IPS DF 6.9 (cell line): ENCODE results near the gene SSR1.
"Not testable (repeated sequence)": the region's sequence is repeated elsewhere in the genome, so short reads cannot be mapped to it uniquely, and the experiment has no call there.

Experiments used
- DNase-seq: peaks from one replicate; pipeline ENCODE4 v3.0.0-alpha.2; 2013; ENCODE audit warnings: low read depth, low spot score
- H3K27ac ChIP-seq: one replicate; pipeline ENCODE4 v1.5.1; 2013; ENCODE audit warnings: low read length, control low read depth
- H3K27me3 ChIP-seq: 2 replicates; pipeline ENCODE4 v1.6.1; 2013; ENCODE audit warnings: mild to moderate bottlenecking, low read length; ENCODE audit not compliant: control insufficient read depth, insufficient read depth
- H3K36me3 ChIP-seq: 2 replicates; pipeline ENCODE4 v1.6.1; 2013; ENCODE audit warnings: low read length; ENCODE audit not compliant: control insufficient read depth, insufficient read depth
- H3K4me1 ChIP-seq: 2 replicates; pipeline ENCODE4 v1.6.1; 2013; ENCODE audit warnings: low read length; ENCODE audit not compliant: control insufficient read depth, insufficient read depth
- H3K4me3 ChIP-seq: 2 replicates; pipeline ENCODE4 v1.5.1; 2013; ENCODE audit warnings: mild to moderate bottlenecking, low read length
- H3K9me3 ChIP-seq: 2 replicates; pipeline ENCODE4 v1.6.1; 2013; ENCODE audit warnings: low read length, inconsistent platforms; ENCODE audit not compliant: control insufficient read depth, insufficient read depth
- WGBS: extraction: QIAGEN DNeasy Blood & Tissue Kit; methylation state at CpG from one replicate; pipeline ENCODE4 v1.1.7; 2013; ENCODE audit warnings: mixed read lengths, missing lambda C conversion rate; ENCODE audit not compliant: insufficient read length, insufficient coverage; 5-methylcytosine and 5-hydroxymethylcytosine counted together

The SSR1 gene

DNA sequence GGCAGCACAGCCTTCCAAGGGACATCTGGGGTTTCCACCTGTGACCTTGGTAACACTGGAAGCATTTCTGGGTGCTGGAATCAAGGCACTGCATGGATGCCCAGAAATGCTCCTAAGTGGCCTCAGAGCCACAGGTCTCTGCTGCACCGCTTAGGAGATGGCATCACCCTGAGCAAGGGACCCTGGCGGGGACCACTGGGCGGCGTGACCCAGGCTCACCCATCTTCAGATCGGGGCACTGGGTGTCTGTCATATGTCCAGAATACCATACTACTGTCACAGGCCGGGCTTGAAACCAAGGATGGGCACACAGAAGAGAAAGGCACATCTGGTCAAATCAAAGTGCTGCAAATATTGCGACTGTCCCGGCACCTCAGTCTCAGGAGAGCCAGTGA, 45.9 kb downstream of the SSR1 start:
- Histone ChIP-seq H3K27me3 (no peaks in the 10 kb centered on the region), H3K4me3 (no peak overlapping the region), H3K4me1 (peaks cover 2% of the 10 kb centered on the region; the same call in 1 of the 2 replicates), H3K36me3 (no peaks in the 10 kb centered on the region), H3K9me3 (no peaks in the 10 kb centered on the region), H3K27ac (no peak overlapping the region)
- WGBS: no CpG with 5 or more reads among the region's 8 CpGs
- DNase-seq: no peak

GRCh38 chr6:7265385-7265726, 47.6 kb downstream of the SSR1 start:
- not testable (repeated sequence) for H3K36me3 ChIP-seq, DNase-seq, H3K4me1 ChIP-seq, H3K4me3 ChIP-seq, H3K9me3 ChIP-seq, H3K27ac ChIP-seq, H3K27me3 ChIP-seq
- no CpG with 5 or more reads among the region's 7 CpGs for WGBS

- DNase-seq: no peak
- Histone ChIP-seq H3K4me3 (no peak overlapping the region), H3K27me3 (no peaks in the 10 kb centered on the region), H3K36me3 (no peaks in the 10 kb centered on the region), H3K27ac (no peak overlapping the region), H3K9me3 (no peaks in the 10 kb centered on the region), H3K4me1 (peaks cover 7% of the 10 kb centered on the region; the same call in 1 of the 2 replicates)
- WGBS: no CpG with 5 or more reads among the region's 17 CpGs
Measured at GRCh38 chr6:7264686-7265384, 48.2 kb downstream of the SSR1 start.

GRCh38 chr6:7264041-7264440, 49.0 kb downstream of the SSR1 start:
- WGBS: no CpG with 5 or more reads among the region's 15 CpGs
- Histone ChIP-seq H3K36me3 (no peaks in the 10 kb centered on the region), H3K4me1 (peaks cover 7% of the 10 kb centered on the region; the same call in 1 of the 2 replicates), H3K9me3 (no peaks in the 10 kb centered on the region), H3K27ac (no peak overlapping the region), H3K4me3 (no peak overlapping the region), H3K27me3 (no peaks in the 10 kb centered on the region)
- DNase-seq: no peak

- not testable (repeated sequence) for H3K4me1 ChIP-seq, H3K9me3 ChIP-seq, DNase-seq, H3K27ac ChIP-seq, H3K4me3 ChIP-seq, H3K36me3 ChIP-seq, H3K27me3 ChIP-seq
- no CpG with 5 or more reads among the region's 9 CpGs for WGBS
Measured at GRCh38 chr6:7263519-7263805, 49.5 kb downstream of the SSR1 start.

- no peaks in the 10 kb centered on the region for H3K27me3 ChIP-seq
- H3K4me3 ChIP-seq: no peak overlapping the region
- peaks cover 7% of the 10 kb centered on the region; the same call in 1 of the 2 replicates for H3K4me1 ChIP-seq
- no peaks in the 10 kb centered on the region for H3K36me3 ChIP-seq
- no peak for DNase-seq
- no peaks in the 10 kb centered on the region for H3K9me3 ChIP-seq
- no CpG with 5 or more reads among the region's 16 CpGs for WGBS
- no peak overlapping the region for H3K27ac ChIP-seq
Measured at GRCh38 chr6:7262746-7263518, 50.1 kb downstream of the SSR1 start.

DNA sequence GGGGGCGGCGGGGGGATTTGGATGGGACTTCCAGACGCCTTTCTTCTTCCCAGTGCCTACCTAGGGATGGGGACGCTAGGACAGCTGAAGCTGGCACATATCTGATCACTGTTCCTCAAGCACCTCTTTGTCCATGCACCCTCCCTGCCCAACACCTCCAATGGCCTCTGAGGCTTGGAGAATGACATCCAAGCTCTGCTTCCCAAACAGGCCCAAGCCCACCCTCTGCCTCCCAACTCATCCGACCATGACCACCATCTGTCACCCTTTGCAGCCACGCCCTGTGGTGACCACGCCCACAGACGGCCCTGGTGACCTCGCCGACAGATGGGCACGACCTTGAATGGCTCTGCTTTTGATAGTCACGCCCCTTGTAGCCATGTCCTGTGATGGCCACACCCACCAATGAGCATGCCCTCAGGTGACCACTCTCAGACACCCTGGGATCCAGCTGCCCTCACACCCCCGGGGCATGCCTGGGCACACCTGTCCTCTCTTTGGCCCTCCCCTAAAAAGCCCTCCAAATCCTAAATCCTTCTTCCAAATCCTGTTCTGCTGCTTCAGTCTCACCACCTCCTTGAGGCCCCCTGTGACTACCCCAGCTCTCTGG, 51.0 kb downstream of the SSR1 start:
- DNase-seq: no peak
- H3K4me1 ChIP-seq: peaks cover 7% of the 10 kb centered on the region; the same call in 1 of the 2 replicates

DNA sequence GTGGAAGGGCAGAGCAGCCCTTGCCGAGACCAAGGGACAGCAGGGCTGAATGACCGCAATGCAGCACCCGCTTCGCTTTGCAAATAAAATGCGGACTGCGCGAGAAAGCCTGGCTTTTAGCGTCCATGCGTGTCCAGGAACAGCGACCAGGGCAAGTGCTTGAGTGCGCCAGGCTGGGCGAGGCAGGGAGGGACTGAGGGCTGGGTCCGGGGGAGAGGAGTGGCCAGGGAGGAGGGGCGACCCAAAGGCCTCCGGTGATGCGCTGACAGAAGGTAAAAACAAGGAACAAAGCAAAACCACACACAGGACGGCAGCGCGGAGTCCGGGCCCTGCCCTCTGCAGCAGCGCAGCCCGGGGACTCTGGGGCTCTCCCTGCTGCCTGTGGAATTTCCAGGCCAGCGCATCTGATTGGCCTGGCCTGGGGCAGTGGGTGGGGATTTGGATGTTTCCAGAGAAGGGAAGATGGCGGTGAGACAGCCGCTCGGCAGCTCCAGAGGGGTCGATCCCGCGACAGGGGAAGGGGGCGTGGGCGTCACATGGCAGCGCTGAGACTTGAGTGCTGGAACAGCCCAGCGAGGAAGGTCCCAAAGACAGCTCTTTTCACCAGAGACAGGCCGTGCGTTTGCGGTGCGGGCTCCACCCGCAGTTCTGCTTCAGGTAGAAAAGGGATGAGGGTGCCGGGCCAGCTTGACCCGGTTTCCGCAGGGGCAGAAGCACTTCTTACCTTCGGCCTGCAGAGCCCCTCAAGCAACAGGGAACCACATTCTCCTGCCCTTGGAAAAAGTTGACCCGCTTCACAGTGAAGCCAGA, 51.8 kb downstream of the SSR1 start:
- Histone ChIP-seq H3K27me3 (no peaks in the 10 kb centered on the region), H3K36me3 (no peaks in the 10 kb centered on the region), H3K4me1 (peaks cover 7% of the 10 kb centered on the region; the same call in 1 of the 2 replicates), H3K9me3 (no peaks in the 10 kb centered on the region), H3K27ac (no peak overlapping the region), H3K4me3 (peak overlapping the region; percentile 47; the same call in 1 of the 2 replicates)
- DNase-seq: peak; percentile 85
- no CpG with 5 or more reads among the region's 43 CpGs for WGBS

More for the DNA sequence above, 51.0 kb downstream of the SSR1 start:
- peak overlapping the region; percentile 47; the same call in 1 of the 2 replicates for H3K4me3 ChIP-seq
- no CpG with 5 or more reads among the region's 13 CpGs for WGBS
- no peak overlapping the region for H3K27ac ChIP-seq
- no peaks in the 10 kb centered on the region for H3K36me3 ChIP-seq
- H3K9me3 ChIP-seq: no peaks in the 10 kb centered on the region
- H3K27me3 ChIP-seq: no peaks in the 10 kb centered on the region

DNA sequence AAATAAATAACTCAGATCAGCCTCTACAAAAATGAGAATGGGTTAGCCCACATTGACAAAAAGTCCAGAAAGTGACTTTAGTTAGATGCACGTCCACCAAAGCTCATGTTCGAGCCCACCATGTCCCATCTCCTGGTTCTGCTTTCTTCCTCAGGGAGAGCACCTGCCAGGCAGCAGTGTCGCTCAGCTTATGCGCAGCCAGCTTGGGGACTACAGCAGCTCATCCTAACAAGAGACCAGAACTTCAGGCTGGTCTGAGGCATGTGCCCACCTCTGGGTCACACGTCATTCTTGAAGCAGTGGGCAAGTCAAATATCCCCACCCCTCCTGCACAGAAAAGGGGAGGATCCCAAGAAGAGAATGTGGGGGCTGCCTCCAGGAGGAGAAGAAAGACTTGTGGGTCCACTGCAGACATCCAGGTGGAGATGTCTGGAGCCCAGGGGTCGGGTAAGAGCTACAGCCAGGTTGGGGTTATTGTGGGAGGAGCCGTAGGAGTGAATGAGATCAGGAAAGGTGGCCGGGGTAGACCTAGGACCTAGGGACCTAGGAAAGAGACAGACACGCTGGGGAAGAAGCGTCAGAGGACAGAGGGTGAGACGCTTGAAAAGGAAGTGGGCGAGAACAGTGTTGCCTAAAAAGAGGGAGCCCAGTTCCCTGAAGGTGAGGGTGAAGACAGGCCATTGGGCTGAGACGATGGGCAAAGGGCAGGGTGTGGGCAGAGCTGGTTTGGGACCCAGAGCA, 52.5 kb downstream of the SSR1 start:
- no peak for DNase-seq
- no peaks in the 10 kb centered on the region for H3K27me3 ChIP-seq
- H3K4me1 ChIP-seq: peaks cover 7% of the 10 kb centered on the region; the same call in 1 of the 2 replicates
- no peak overlapping the region for H3K27ac ChIP-seq
- H3K4me3 ChIP-seq: peak overlapping the region; percentile 47; the same call in 1 of the 2 replicates
- H3K36me3 ChIP-seq: no peaks in the 10 kb centered on the region
- no CpG with 5 or more reads among the region's 13 CpGs for WGBS
- no peaks in the 10 kb centered on the region for H3K9me3 ChIP-seq
